Measurements from ENCODE around the gene CA10. TPM values are rescaled to one million over a fixed set of nuclear protein-coding genes. Genes with fewer than 3 reads are reported as not detected.

Gene CA10
- total RNA-seq, 1 experiment from 2014 or later: not detected

DNA sequence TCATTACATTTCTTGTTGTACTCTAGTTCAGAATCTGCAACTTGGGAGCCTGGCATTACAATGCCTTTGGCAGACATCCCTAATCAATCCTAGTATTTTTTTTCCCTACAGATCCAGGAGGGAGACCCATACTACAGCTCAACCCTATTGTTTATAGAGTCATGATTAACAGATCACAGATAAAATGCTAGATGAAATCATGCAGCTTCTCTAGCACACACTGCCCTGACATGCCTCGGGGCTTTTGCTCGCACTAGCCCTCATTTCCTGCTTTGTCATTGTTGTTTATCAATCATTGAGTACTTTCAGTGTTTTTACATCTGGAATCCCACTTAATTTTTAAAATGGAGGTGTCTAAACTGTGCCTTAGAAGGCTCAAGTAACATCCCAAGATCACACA lies 412.5 kb downstream of the CA10 start:
- ChIA-PET CTCF (no interaction called here), POLR2A (no interaction called here)
- Histone ChIP-seq H3K4me3 (ENCODE audit: low read depth, low read length) (no peak overlapping the region), H3K36me3 (ENCODE audit: control insufficient read depth, insufficient read depth, low read length) (no peaks in the 10 kb centered on the region), H3K27me3 (replicated peaks; ENCODE audit: control insufficient read depth, insufficient read depth, low read length) (no peaks in the 10 kb centered on the region), H3K4me1 (peaks cover 16% of the 10 kb centered on the region), H3K9me3 (no peaks in the 10 kb centered on the region)
- DNase-seq: no peak
- no TSS peak for BruUV-seq (replicated peaks)
- TF ChIP-seq, protein P1, sequence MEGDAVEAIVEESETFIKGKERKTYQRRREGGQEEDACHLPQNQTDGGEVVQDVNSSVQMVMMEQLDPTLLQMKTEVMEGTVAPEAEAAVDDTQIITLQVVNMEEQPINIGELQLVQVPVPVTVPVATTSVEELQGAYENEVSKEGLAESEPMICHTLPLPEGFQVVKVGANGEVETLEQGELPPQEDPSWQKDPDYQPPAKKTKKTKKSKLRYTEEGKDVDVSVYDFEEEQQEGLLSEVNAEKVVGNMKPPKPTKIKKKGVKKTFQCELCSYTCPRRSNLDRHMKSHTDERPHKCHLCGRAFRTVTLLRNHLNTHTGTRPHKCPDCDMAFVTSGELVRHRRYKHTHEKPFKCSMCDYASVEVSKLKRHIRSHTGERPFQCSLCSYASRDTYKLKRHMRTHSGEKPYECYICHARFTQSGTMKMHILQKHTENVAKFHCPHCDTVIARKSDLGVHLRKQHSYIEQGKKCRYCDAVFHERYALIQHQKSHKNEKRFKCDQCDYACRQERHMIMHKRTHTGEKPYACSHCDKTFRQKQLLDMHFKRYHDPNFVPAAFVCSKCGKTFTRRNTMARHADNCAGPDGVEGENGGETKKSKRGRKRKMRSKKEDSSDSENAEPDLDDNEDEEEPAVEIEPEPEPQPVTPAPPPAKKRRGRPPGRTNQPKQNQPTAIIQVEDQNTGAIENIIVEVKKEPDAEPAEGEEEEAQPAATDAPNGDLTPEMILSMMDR (IDR thresholded peaks at IDR 0.05; ENCODE audit: insufficient read depth in 1 of 2, low read depth in 1 of 2, low read length in 1 of 2, severe bottlenecking in 1 of 2, unreplicated experiment in 1 of 2): no peak
- intact Hi-C loops (cut with micrococcal nuclease; ENCODE audit: unreplicated experiment): no loop called here
- H3K4me1 Mint-ChIP-seq (ENCODE audit: low read depth, unreplicated experiment): peaks cover 16% of the 10 kb centered on the region
- no peaks in the 10 kb centered on the region for H3K9me3 Mint-ChIP-seq (ENCODE audit: unreplicated experiment)
- H3K36me3 Mint-ChIP-seq (ENCODE audit: insufficient read depth, unreplicated experiment): peaks cover 6% of the 10 kb centered on the region
- no peak overlapping the region for H3K4me3 Mint-ChIP-seq (ENCODE audit: unreplicated experiment)
- no peak overlapping the region for H3K27ac Mint-ChIP-seq (ENCODE audit: unreplicated experiment)
- no peaks in the 10 kb centered on the region for H3K27me3 Mint-ChIP-seq (ENCODE audit: insufficient read depth, unreplicated experiment)

DNA sequence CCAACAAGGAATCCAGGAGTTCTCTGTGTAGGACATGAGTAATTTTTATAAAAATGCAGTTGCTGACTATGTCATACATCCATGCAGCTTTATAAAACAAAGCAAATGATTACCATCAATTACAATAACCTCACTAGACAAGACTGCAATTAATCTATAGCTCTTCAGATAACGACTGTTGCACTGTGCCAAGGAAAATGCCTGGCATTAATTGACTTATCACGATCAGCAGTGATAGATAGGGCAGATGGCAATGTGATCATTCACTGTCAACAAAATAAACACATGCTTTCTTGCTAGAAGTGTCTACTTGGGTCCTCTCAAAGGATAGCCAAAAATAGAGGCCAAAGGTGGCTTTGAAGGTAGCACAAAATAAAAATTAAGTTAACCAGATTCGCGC lies 415.0 kb downstream of the CA10 start:
- no peaks in the 10 kb centered on the region for H3K27me3 Mint-ChIP-seq (ENCODE audit: insufficient read depth, unreplicated experiment)
- TF ChIP-seq, protein P1 (IDR thresholded peaks at IDR 0.05; ENCODE audit: insufficient read depth in 1 of 2, low read depth in 1 of 2, low read length in 1 of 2, severe bottlenecking in 1 of 2, unreplicated experiment in 1 of 2): no peak
- H3K9me3 ChIP-seq: no peaks in the 10 kb centered on the region
- no peak overlapping the region for H3K4me3 Mint-ChIP-seq (ENCODE audit: unreplicated experiment)
- H3K36me3 Mint-ChIP-seq (ENCODE audit: insufficient read depth, unreplicated experiment): no peaks in the 10 kb centered on the region
- peaks cover 8% of the 10 kb centered on the region for H3K4me1 Mint-ChIP-seq (ENCODE audit: low read depth, unreplicated experiment)
- no peaks in the 10 kb centered on the region for H3K27me3 ChIP-seq (replicated peaks; ENCODE audit: control insufficient read depth, insufficient read depth, low read length)
- POLR2A ChIA-PET: no interaction called here
- no peaks in the 10 kb centered on the region for H3K36me3 ChIP-seq (ENCODE audit: control insufficient read depth, insufficient read depth, low read length)
- no peak overlapping the region for H3K27ac Mint-ChIP-seq (ENCODE audit: unreplicated experiment)
- no TSS peak for BruUV-seq (replicated peaks)
- intact Hi-C loops (cut with micrococcal nuclease; ENCODE audit: unreplicated experiment): no loop called here
- DNase-seq: no peak
- H3K4me3 ChIP-seq (ENCODE audit: low read depth, low read length): no peak overlapping the region
- no peaks in the 10 kb centered on the region for H3K9me3 Mint-ChIP-seq (ENCODE audit: unreplicated experiment)
- H3K4me1 ChIP-seq: peaks cover 2% of the 10 kb centered on the region
- CTCF ChIA-PET: no interaction called here

DNA sequence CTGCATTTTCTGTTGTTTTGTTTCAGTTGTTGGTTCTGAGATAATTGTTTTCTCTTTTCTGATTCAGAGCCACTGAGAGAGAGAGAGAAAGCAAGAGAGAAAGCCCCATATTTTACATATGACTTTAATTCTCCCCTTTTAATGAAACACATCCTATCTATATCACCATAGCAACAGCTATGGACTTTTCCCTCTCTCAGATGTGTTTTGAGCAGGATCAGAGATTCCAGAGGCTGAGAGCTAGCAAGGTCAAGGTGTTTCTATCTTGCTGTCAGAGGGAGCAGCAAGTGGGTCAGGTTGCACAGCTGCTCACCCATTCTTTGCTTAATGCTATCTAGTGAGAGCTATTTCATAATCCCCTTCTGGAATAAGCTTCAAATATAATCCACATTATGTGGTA lies 415.9 kb downstream of the CA10 start:
- no peak for DNase-seq
- intact Hi-C loops (cut with micrococcal nuclease; ENCODE audit: unreplicated experiment): no loop called here
- H3K27ac Mint-ChIP-seq (ENCODE audit: unreplicated experiment): no peak overlapping the region
- no peaks in the 10 kb centered on the region for H3K27me3 ChIP-seq (replicated peaks; ENCODE audit: control insufficient read depth, insufficient read depth, low read length)
- no TSS peak for BruUV-seq (replicated peaks)
- ChIA-PET CTCF (no interaction called here), POLR2A (interaction anchor here (0.5 kb wide), 1 partner anchor 28 kb away, joined by 4 read pairs; no protein-coding TSS in a partner anchor)
- no peaks in the 10 kb centered on the region for H3K36me3 ChIP-seq (ENCODE audit: control insufficient read depth, insufficient read depth, low read length)
- H3K4me1 Mint-ChIP-seq (ENCODE audit: low read depth, unreplicated experiment): peaks cover 6% of the 10 kb centered on the region
- no peaks in the 10 kb centered on the region for H3K27me3 Mint-ChIP-seq (ENCODE audit: insufficient read depth, unreplicated experiment)
- no peaks in the 10 kb centered on the region for H3K4me1 ChIP-seq
- no peak overlapping the region for H3K4me3 Mint-ChIP-seq (ENCODE audit: unreplicated experiment)
- no peaks in the 10 kb centered on the region for H3K9me3 ChIP-seq
- no peak overlapping the region for H3K4me3 ChIP-seq (ENCODE audit: low read depth, low read length)
- no peaks in the 10 kb centered on the region for H3K36me3 Mint-ChIP-seq (ENCODE audit: insufficient read depth, unreplicated experiment)
- H3K9me3 Mint-ChIP-seq (ENCODE audit: unreplicated experiment): no peaks in the 10 kb centered on the region
- TF ChIP-seq, protein P1 (IDR thresholded peaks at IDR 0.05; ENCODE audit: insufficient read depth in 1 of 2, low read depth in 1 of 2, low read length in 1 of 2, severe bottlenecking in 1 of 2, unreplicated experiment in 1 of 2): no peak

All from Caco-2 (cell line).